HG03342 (cell line): ENCODE results near the gene DUSP22.
"Not testable (repeated sequence)": the region's sequence is repeated elsewhere in the genome, so short reads cannot be mapped to it uniquely, and the experiment has no call there.

Experiments used
- ATAC-seq: cut with Tn5 transposase; IDR thresholded peaks from one replicate; pipeline ENCODE4 v1.9.1; 2021; ENCODE audit warnings: mild to moderate bottlenecking, moderate library complexity; ENCODE audit not compliant: unreplicated experiment

Gene DUSP22

DNA sequence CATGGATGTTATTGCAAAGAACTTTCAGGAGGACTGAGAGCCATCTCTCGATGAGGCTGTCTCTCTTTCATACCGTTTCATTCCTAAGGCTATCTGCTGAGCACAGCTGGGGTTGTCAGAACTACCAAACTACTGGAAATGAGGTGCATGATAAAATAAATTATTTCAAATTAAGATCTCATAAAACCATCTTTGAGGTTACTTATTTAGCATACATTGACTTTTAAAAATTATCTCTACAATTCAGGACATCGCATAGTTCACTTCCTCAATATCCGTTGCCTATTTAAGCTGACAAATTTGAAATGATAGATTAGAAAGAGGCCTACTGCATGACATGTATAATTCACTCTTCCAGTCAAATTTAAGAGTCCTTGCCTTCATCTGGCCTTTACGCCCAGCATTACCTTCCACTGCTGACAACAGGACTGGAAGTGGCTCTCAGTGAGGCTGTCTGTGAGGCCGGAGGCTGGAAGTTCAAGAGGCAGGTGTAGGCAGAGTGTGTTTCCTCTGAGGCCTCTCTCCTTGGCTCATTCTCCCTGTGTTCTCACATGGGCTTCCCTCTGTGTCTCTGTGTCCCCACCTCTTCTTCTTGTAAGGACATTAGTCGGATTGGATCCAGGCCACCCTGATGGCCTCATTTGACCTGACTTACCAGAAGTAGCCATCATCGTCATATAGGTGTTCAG is 12.8 kb upstream of the DUSP22 start:
- no peak for ATAC-seq

DNA sequence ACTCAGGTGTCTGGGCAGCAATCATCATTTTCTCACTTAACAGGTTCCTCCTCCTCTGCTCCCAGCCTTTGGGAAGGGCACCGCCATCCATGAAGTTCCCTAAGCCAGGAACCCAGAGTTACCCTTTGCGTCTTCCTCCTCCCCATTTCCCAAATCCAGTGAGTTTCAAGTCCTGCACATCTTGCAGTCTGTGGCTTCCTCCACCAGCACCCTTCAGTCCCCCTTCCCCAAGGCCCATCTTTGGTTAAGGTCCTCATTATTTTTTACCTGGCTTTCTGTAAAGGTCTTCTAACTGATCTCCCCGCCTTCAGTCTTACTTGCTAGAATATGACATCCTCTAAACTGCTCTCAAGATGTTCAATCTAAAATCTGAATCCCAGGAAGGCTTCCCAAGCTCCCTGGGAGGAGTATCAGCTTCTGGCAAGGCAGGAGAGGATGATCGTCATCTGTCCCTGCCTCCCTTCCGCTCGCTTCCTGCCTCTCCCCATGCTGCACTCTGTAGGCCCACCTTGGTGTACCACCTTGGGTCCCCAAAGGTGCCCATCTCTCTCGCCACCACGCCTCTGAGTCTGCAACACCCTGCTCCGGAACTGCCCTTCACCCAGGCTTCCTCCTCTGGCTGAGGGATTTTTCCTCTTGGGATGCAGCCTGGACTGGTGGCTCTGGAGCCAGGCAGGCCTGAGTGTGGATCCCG is 11.4 kb upstream of the DUSP22 start:
- no peak for ATAC-seq

DNA sequence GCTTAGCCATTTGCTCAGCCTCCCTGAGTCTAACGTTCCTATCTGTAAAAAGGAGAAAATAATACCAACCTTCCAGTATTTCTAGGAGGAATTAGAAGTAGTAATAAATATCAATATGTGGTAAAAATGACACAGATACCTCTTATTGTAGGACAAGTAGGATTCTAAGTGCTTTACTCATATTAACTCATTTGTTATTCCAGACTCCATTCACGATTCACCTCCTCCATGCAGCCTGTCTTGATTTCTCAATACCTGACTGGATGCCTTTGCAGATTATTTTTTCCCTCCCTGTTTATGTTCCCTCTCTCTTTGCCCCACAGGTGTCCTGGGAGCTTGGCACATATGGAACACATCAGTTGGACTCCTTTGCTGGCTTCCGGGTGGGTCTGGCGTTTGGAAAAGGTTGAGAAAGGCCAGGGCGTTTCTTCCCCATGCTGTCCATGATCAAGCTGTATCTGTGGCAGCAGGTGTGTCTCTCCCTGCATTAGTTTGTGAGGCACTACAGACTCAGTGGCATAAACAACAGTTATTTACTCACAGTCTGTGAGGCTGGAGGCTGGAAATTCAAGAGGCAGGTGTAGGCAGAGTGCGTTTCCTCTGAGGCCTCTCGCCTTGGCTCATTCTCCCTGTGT is 10.7 kb upstream of the DUSP22 start:
- no peak for ATAC-seq

DNA sequence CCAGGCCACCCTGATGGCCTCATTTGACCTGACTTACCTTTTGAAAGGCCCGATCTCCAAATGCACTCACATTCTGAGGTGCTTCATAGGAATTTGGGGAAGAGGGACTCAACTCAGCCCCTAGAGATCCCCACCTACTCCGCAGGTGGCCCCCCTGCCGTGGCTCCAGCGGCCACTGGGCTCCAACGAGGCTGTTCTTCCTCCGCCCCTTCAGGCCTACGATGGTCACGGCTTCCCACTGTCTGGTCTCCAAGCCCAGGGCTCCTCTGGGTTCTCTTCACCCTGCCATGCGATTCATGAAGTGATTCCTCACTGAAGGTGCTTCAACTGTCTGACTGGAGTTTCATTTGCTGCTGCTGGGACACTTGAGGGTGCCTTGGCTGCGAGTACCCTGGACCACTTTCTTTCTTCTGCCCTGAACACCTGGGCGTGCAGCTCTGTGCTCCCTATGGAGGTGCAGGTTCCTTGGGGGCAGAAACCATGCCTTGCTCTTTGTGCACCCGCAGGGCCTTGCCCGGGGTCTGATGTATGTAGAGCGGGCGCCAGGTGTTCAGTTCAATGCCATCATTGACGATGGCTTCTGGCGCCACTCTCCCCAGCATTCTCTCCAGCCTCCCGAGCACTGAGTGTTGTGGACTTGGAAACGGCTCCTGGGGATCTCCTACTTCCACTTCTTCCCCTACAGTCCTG is 10.0 kb upstream of the DUSP22 start:
- no peak for ATAC-seq

DNA sequence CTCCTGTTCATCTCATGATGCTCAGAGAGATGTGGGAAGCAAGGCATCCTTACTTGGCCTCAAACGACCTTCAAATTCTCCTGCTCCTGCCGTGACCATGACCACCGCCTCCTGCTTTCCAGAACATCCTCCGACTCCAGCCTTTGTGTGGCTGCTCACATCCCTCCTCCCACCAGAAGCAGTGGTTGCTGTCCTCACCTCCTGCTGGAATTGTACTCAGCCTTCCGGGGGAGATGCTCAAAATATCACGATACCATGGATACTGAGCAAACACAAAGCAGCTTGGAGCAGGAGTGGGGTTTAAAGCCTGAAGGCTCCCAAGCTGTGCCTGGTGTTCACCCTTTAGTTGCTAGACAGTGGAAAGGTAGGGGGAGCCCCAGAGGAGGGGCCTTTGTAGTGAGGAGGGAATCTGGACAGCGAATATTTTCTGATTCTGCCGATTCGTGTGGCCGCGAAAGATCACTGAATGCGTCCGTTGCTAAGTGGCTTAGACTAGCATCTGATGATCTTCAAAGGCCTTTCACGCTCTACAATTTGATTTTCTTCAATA is 9.3 kb upstream of the DUSP22 start:
- ATAC-seq, result no peak

DNA sequence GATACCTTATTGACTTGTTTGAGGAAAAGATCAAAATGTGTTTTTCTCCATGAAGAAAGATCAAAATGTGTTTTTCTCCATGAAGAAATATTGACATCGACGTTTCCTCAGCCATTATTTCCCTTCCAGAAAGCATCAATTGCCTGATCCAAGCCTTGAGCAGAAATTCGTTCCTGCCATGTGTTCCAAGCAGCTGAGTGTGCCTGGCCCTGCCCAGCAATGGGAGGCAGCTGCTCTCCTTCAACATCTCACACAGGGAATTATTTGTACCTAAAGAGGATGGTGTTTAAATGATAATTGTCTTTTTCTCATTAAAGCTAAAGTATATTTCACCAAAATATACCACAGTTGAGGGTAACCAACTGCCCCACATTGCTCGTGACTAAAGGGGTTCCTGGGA is 7.8 kb upstream of the DUSP22 start:
- no peak for ATAC-seq

DNA sequence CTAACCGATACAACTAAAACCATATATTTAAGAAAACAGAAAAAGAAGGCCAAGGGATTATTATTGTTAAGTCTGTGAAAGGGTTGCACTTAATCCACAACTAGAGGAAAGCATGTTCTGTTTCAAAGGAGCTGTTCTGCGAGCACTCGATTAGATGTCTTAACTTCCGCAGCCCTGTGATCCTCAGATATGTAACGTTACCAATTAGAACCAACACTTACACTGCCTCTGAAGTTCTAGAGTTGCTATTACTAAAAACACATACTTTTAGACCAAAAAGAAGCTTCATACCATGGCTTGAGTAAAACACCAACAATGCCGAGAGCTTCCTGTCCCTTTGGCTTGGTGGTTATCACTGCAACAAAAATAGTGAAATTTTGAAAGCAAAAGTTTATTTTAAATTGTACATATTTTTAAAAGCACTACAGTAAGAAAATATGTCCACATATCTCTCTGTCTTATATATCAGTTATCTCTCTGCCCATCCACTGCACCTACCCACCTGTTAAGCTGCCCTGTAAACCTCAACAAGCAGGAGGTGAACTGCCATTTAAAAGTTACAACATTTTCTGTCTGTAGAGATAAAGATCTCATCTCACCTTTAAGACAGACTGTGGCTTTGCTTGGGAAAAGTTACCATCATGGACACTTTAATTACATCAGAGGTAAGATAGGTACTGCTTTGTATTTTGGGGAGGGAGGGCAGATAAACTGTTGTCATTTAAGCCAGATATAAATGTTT is 7.1 kb upstream of the DUSP22 start:
- ATAC-seq, result no peak

DNA sequence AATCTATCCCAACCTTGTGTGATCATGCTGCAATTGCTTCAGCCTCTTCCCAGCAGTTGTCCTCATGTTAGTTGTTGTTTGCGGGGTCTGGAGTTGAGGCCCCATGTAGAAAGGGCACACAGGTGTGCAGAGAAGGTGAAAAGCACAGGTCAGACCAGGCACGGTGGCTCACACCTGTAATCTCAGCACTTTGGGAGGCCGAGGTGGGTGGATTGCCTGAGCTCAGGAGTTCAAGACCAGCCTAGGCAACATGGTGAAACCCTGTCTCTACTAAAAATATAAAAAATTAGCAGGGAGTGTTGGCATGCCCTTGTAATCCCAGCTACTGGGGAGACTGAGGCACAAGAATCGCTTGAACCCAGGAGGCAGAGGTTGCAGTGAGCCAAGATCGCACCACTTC is 6.4 kb upstream of the DUSP22 start:
- ATAC-seq, result not testable (repeated sequence)

DNA sequence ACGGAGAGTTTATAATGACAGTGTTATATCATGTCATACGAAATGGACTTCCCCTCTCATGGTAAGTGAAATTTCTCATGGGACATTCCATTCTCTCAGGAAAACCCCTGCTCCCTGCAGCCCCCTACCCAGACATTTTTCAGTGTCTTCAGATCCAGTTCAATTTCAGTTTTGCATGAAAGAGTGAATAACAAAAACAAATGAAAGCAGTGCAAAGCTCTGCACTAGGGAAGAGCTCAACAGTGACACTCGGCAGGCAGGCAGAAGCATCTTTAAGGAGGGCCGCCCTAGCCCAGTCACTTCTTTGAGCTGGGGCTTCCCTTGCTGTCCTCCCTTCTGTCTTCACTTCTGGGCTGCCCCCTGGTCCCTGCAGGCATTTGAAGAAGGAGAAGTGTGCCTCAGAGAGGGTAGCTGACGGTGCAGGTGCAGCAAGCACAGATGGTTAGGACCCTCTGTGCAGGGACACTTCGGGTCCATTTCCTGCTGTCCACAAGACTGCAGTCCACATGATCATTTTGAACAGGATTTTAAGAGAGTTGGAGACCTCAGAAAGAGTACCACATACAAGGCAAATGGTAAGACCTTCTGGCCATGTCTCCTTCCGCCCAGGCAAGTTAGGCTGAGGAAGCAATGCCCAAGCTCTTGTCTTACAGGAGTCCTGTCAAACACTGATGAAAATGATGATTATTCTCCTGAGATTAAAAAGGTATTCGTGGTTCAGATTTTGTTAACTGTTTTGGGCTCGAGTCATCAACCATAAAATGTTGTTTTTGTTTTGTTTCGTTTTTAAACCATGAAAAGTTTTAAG is 5.4 kb upstream of the DUSP22 start:
- no peak for ATAC-seq

DNA sequence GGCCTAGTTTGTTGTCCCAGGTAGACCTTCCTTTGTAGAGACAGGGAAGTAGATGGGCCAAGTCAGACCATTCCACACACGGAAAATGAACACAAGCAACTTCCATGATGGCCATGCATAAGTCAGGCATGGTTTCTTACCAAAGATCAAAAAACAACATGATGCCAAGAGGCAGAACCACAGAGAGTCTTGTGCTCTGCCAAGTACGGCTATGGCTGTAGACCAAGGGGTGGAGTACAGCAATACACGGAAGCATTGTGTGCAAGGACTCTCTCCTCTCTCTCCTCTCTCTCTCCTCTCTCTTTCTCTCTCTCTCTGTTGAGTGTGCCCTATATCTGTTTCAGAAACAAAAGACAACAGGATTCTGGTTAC is 4.8 kb upstream of the DUSP22 start:
- ATAC-seq, result no peak

DNA sequence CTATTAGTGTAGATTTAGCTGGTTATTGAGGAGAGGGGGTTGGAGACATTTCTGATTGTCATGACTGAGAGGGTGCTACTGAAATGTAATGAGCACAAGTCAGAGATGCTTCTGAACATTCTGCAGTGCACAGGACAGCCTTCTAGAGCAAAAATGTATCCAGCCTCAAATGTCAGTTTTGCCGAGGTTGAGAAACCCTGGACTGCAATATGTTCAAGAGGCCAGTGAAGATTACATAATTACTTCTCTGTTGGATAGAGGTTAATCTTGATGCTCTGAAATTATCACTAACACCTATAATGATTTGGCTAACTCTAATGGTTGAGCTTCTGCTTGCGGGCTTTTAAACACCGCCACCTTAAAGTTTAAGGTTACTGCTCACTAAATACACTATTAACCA is 3.4 kb upstream of the DUSP22 start:
- no peak for ATAC-seq

DNA sequence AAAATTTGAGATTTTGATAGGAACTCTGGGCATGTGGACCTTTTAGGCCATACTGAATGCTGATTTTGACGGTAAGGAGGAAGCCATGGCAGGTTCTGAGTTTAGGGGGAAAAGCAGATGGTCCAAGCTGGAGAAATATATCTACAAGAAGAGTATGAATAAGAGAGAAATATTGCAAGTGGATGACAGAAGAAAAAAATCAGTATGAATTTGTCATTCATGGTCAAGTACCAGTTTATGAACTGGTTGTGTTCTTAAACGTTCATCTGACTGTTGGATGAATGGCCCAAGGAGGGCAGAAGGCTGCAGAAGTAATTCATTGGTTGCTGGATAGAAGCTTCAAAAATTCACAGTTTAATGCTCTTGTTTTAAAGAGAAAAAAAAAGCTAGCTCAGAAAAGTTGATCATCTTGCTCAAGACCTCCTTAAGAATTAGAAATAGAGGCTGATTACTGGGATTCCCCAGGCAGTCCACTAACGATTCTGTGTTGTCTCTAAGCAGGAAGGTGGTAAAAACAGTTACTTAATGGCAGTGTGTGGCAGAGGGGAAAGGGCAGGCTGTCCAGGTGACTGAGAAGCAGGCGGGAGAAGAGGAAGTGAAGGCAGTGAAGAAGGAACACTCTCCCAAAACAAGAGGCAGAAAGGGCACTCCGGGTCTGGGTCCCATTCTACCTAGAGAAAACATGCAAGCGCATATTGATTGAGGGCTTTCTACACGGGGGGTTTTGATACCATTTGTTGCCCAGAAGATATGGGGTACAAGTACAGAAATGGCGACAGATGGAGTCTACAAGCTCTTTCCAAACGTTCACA is 2.0 kb upstream of the DUSP22 start:
- no peak for ATAC-seq

DNA sequence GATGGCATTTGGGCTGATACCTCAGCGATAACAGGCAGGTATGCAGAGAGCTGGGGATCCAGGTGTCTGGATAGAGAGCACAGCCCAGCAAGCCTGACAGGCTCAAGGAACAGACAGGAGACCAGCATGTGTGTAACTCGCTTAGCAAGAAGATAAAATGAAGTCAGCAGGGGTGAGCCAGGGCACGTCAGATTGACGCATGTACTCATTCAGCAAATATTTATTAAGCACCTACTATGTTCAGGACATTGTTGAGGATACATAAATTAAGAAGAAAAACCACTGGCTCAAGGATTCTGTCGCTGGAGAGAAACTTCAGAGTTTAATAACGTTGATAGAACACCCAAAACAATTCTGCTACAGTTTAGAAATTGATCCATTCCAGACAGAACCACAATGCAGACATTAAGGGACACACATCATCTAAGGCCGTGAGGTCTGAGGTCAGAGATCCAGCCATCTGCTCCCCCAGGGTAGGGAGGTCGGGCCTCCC is 1.0 kb upstream of the DUSP22 start:
- no peak for ATAC-seq

DNA sequence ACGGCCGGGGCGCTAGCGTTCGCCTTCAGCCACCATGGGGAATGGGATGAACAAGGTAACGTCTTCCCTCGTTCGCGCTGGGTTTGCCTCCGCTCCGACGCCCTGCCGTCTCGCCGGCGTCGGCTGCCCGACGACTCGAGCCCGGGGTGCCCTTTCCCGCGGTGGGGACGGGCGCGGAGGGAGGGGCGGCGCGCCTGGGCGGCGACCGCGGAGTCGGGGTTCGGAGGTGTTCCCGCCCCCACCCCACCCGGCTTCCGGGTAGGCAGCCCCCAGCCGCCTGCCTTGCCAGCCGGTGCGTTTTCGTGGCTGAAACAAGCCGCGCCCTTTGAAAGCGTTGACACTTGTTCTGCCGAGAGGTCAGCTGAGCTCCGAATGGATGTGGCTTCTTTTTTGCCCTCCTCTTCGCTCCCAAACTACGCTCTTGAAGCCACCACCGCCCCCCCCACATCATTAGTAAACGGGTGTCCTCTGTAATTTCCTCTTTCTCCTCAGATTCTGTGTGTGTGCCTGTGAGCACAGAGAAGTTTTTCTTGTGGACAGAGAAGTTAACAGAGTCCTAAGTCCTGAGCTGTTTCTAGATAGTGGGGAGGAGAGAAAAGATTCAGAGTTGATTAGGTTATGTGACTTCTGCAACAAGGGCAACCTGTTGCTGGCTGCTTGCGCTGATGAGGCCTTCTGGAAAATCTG is 362 bp downstream of the DUSP22 start:
- ATAC-seq, result peak; percentile 29

DNA sequence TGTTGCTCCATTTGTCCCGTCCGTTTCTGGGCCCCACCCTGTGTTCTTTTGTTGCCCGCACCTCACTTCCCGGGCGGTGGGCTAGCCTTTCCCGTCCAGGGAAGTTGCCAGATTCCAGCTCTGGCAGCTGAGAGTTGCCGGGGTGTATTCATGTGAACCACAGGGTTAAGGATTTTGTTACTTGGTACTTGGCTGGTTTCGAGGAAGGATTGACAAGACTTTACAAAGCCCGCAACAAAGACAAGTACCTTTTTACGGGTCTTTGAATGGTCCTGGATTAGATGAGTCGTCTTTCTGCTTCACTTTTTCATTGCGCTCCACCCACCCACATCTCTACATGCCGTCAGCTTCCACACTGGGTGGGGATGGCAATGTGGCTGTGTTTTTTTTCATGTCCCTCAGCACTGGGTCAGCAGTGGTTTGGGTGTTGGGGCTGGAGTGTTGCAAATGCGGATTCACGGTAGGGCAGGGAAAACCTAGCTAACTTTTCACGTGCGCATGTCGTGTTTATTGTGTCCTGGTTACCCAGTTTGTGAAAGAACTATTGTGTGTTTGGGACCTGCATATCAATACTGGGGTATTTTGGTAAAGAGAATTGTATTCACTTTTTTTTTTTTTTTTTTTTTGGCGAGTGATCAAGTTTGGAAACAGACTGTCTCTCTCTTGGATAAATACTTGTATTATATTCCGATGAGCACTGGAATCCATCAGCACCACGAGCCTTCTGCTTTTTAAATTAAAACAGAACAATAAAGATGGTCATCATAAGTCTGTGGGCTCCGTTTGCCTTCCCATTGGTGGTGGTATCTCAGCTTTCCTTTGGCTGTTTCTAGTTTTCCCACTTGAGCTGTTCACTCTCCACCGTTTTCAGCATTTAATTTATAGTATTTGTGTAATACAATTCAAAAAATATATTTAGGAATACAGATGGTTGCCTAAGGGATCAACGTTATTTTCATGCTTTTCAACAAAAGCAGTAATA is 1.2 kb downstream of the DUSP22 start:
- ATAC-seq, result no peak

DNA sequence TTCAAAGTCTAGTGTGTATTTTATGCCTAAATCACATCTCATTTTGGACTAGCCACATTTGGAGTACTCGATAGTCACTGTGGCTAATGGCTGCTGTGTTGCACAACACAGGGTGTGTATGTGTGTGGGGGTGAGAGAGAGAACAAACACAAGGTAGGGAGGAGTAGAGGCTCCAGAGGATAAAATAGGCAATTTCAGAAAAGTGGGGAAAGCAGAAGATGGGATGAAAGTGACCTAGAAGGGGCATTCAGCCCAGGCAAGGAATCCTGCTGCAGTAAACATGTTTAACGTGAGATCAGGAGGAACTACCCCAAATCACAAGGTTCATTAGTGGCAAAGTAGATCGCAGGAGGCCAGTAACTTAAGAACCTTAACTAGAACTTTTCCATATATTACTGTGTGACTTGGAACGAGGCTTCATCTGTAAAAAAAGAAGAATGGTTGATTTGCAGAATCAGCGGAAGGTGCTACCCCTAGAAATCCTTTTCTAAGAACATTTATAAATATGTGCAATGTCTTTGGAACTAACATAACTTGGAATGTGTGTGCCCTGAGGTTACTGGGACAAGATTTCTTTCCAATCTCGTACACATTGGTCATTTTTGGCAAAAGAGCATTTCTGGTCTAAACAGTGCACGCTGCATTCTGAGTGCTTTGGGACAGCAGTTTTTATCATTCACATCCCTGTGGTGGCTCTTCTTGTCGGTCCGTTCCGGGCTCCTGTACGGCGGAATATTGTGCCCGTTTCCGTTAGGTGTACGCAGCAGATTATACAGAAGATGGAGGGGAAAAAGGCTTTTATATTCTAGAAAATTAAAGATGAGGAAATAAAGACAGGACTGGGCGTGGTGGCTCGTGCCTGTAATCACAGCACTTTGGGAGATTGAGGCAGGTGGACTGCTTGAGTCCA is 2.6 kb downstream of the DUSP22 start:
- no peak for ATAC-seq
